Ovary (tissue), 3 donors: ENCODE results near the gene LUC7L3.

Experiments used
- CTCF ChIP-seq, 3 donors: fragments of 450-650 bp in 2 of 3; fragments of 200-600 bp in 1 of 3; IDR thresholded peaks; one replicate each; pipeline versions ENCODE4 v1.5.1 to v1.8.0; 2016 to 2022; ENCODE audit warnings: antibody characterized with exemption in 3 of 3, mild to moderate bottlenecking in 1 of 3
- EP300 ChIP-seq: sonication (generic); formaldehyde crosslinking; IDR thresholded peaks from one replicate; pipeline ENCODE4 v1.6.1; 2017; ENCODE audit warnings: antibody characterized with exemption
- POLR2A ChIP-seq: fragments of 450-650 bp; IDR thresholded peaks from one replicate; pipeline ENCODE4 v1.6.1; 2017; ENCODE audit warnings: antibody characterized with exemption, mild to moderate bottlenecking, moderate library complexity
- donor health status: DM: no; HTN: no; CAD: no.

- no peak for TF ChIP-seq POLR2A
- no peak for TF ChIP-seq CTCF (IDR thresholded peaks at IDR 0.05)
- TF ChIP-seq EP300: no peak
Measured at GRCh38 chr17:50675627-50676026, 43.8 kb upstream of the LUC7L3 start.
